Measurements from ENCODE around the gene MON2. TPM values are rescaled to one million over a fixed set of nuclear protein-coding genes. Genes with fewer than 3 reads are reported as not detected.

The MON2 gene
- total and polyA plus RNA-seq, 2 of the 8 experiments (the other 6 are each of a cell fraction or from before 2014, with no cell fraction given) = 3.8 to 21.8 TPM

DNA sequence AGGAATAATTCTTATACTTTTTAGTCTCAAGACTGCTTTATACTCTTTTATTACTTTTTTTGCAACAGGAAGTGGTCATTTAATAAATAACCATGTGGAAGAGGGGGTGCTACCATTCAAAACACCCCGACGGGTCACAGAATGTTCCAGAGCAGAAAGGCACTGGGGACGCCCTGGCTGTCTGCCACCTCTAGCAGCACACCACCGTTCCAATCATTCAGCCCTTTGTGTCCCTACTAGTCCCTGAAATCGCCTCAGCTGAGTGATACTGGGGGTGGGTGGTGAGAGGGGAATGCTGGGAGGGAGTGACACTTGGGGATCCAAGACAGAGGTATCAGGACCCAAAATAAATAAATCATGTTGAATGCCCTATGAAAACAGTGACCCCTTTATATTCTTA, 52.4 kb downstream of the MON2 start:
- Histone ChIP-seq H4K91ac (replicated peaks; ENCODE audit: insufficient read length, low read length) (no peak overlapping the region), H3K4me2 (ENCODE audit: insufficient read depth in 1 of 2, low read depth in 2 of 2, low read length in 2 of 2) (no peak overlapping the region), H4K5ac (ENCODE audit: insufficient read length, low read depth, low read length) (no peak overlapping the region), H2BK15ac (ENCODE audit: low read length) (no peak overlapping the region), H3K36me3 (ENCODE audit: control insufficient read depth in 2 of 4, insufficient read depth in 4 of 4, low read length in 3 of 4) (peaks cover 0 to 2% (median 0%) of the 10 kb centered on the region in 4 experiments; a peak in 2 of 8 replicates), H3K23me2 (ENCODE audit: low read depth, low read length) (no peaks in the 10 kb centered on the region), H2BK120ac (replicated peaks; ENCODE audit: low read depth, low read length) (no peak overlapping the region), H4K20me1 (replicated peaks in 1 of 2; ENCODE audit: control insufficient read depth in 1 of 2, insufficient read depth in 2 of 2, low read length in 2 of 2) (no peaks in the 10 kb centered on the region), H2BK5ac (ENCODE audit: low read depth, low read length) (no peak overlapping the region), H2AFZ (ENCODE audit: low read length) (no peak overlapping the region), H2BK20ac (ENCODE audit: low read length) (no peak overlapping the region), H3K4me3 (ENCODE audit: extremely low read depth in 1 of 4, insufficient read depth in 2 of 4, low read depth in 3 of 4, low read length in 4 of 4) (no peak overlapping the region), H2BK12ac (ENCODE audit: low read depth, low read length) (no peak overlapping the region), H3K18ac (ENCODE audit: extremely low read depth, low read length) (no peak overlapping the region), H2AK5ac (ENCODE audit: low read depth, low read length) (no peak overlapping the region), H3K14ac (ENCODE audit: insufficient read length) (no peak overlapping the region), H3K4ac (replicated peaks; ENCODE audit: insufficient read length, low read depth, low read length) (no peak overlapping the region), H3K79me2 (ENCODE audit: control insufficient read depth in 1 of 2, insufficient read depth in 2 of 2, low read length in 2 of 2) (no peaks in the 10 kb centered on the region), H3K4me1 (replicated peaks in 1 of 4; ENCODE audit: control insufficient read depth in 3 of 4, insufficient read depth in 4 of 4, low read length in 3 of 4) (no peaks in the 10 kb centered on the region), H3K56ac (replicated peaks; ENCODE audit: insufficient read length, low read depth, low read length) (no peak overlapping the region), H3K9me3 (ENCODE audit: insufficient read depth in 2 of 2, low read depth in 1 of 2, low read length in 1 of 2) (peaks cover 4 to 5% of the 10 kb centered on the region in 2 experiments; a peak in 2 of 4 replicates), H4K8ac (ENCODE audit: extremely low read depth, insufficient read depth, low read length) (no peak overlapping the region), H3K79me1 (ENCODE audit: low read depth, low read length) (no peaks in the 10 kb centered on the region), H3K27ac (ENCODE audit: low read depth, low read length) (no peak overlapping the region), H3K9ac (replicated peaks in 1 of 4; ENCODE audit: extremely low read depth in 1 of 4, low read depth in 3 of 4, low read length in 3 of 4) (no peak overlapping the region), H3K27me3 (replicated peaks in 1 of 4; ENCODE audit: control insufficient read depth in 3 of 4, extremely low read depth in 1 of 4, insufficient read depth in 3 of 4, low read length in 3 of 4) (no peaks in the 10 kb centered on the region), H3K23ac (ENCODE audit: insufficient read length) (no peak overlapping the region)
- DNase-seq (ENCODE audit: low read depth in 1 of 2, low spot score in 2 of 2) (no peak), FAIRE-seq (no peak)
- WGBS, 2 experiments (ENCODE audit: extremely low coverage in 1 of 2, insufficient coverage in 1 of 2, insufficient read length in 1 of 2, insufficient replicate concordance in 2 of 2, low coverage in 1 of 2, low lambda C conversion rate in 2 of 2, missing lambda C conversion rate in 1 of 2) = 89% methylated on average over 5 of the region's 5 CpGs; no CpG with 5 or more reads in 1 of the 2 experiments
- no peak for TF ChIP-seq TEAD4 (IDR thresholded peaks at IDR 0.05; ENCODE audit: low read depth, low read length)
- TF ChIP-seq TAF1 (IDR thresholded peaks at IDR 0.05; ENCODE audit: low read depth, low read length) = no peak
- TF ChIP-seq, protein P1, sequence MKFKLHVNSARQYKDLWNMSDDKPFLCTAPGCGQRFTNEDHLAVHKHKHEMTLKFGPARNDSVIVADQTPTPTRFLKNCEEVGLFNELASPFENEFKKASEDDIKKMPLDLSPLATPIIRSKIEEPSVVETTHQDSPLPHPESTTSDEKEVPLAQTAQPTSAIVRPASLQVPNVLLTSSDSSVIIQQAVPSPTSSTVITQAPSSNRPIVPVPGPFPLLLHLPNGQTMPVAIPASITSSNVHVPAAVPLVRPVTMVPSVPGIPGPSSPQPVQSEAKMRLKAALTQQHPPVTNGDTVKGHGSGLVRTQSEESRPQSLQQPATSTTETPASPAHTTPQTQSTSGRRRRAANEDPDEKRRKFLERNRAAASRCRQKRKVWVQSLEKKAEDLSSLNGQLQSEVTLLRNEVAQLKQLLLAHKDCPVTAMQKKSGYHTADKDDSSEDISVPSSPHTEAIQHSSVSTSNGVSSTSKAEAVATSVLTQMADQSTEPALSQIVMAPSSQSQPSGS (IDR thresholded peaks at IDR 0.05; ENCODE audit: low read length) = no peak
- no peak for TF ChIP-seq CTBP2 (IDR thresholded peaks at IDR 0.05; ENCODE audit: borderline replicate concordance, insufficient read depth, insufficient read length, low read length)
- TF ChIP-seq CHD1 (IDR thresholded peaks at IDR 0.05; ENCODE audit: low read depth, low read length) = no peak
- ChIA-PET CTCF (ENCODE audit: partially characterized antibody) (interaction anchor here (0.9 to 1.8 kb wide), 2 partner anchors 16 to 83 kb away, joined by 3 to 5 read pairs; no protein-coding TSS in a partner anchor), POLR2A (ENCODE audit: partially characterized antibody) (interaction anchor here (1.0 kb wide), 1 partner anchor 23 kb away, joined by 4 read pairs; no protein-coding TSS in a partner anchor)
